Measurements from ENCODE around the gene NPAS3.

- TF ChIP-seq CTCF (IDR thresholded peaks at IDR 0.05; ENCODE audit: insufficient read depth, low read length): no peak
- TF ChIP-seq GABPA (IDR thresholded peaks at IDR 0.05; ENCODE audit: low read depth): no peak
These were observed 420.7 kb downstream of the NPAS3 start for GRCh38 chr14:33359288-33359881.

Measured in HL-60 (cell line).